Measurements from ENCODE around the gene BABAM1. TPM values are rescaled to one million over a fixed set of nuclear protein-coding genes. Genes with fewer than 3 reads are reported as not detected.
A peak's percentile ranks its signal among the peaks of the same experiment; 100 is the strongest.

Gene BABAM1
- total RNA-seq (2021) (139 to 147 TPM (median 146 TPM) in 3 replicates), Bru-seq, nascent RNA (percentile 84 among the genes with signal in this experiment)
- long read RNA-seq, experiment 1, transcript BABAM1-208 (9 exons, 1,470 nt) = major isoform, 215 of 385 reads
- long read RNA-seq, experiment 1, transcript BABAM1-202 (6 exons, 930 nt) = minor isoform, 8 of 385 reads
- long read RNA-seq, experiment 1, transcript BABAM1-201 (9 exons, 1,472 nt) = minor isoform, 84 of 385 reads
- long read RNA-seq, experiment 1, transcript BABAM1-213 (9 exons, 1,366 nt) = minor isoform, 8 of 385 reads
- long read RNA-seq, experiment 1, partial matches to known transcripts = 26 of 385 reads
- long read RNA-seq, experiment 1, other reads (novel, unspliced or antisense) = 39 of 385 reads
- long read RNA-seq, experiment 2, transcript BABAM1-208 (9 exons, 1,470 nt) = major isoform, 43 of 146 reads
- long read RNA-seq, experiment 2, transcript BABAM1-209 (3 exons, 424 nt) = minor isoform, 5 of 146 reads
- long read RNA-seq, experiment 2, transcript BABAM1-201 (9 exons, 1,472 nt) = minor isoform, 20 of 146 reads
- long read RNA-seq, experiment 2, partial matches to known transcripts = 29 of 146 reads
- long read RNA-seq, experiment 2, other reads (novel, unspliced or antisense) = 42 of 146 reads
- long read RNA-seq, experiment 3, transcript BABAM1-213 (9 exons, 1,366 nt) = minor isoform, 14 of 473 reads
- long read RNA-seq, experiment 3, transcript BABAM1-201 (9 exons, 1,472 nt) = minor isoform, 72 of 473 reads
- long read RNA-seq, experiment 3, transcript BABAM1-202 (6 exons, 930 nt) = minor isoform, 19 of 473 reads
- long read RNA-seq, experiment 3, transcript BABAM1-208 (9 exons, 1,470 nt) = major isoform, 309 of 473 reads
- long read RNA-seq, experiment 3, partial matches to known transcripts = 6 of 473 reads
- long read RNA-seq, experiment 3, other reads (novel, unspliced or antisense) = 50 of 473 reads

GRCh38 chr19:17266975-17267788 lies at the start of gene BABAM1:
Gene BABAM1 (plus strand): TSS chr19:17267443. CDS start chr19:17268807, 1,364 bp downstream.
- CTCF ChIA-PET = interaction anchor here (0.6 to 3.0 kb wide), 16 partner anchors 10 to 495 kb away, joined by 3 to 11 read pairs (median 4); partner anchors contain the start of genes ANKLE1, DDA1, MRPL34 and USE1
- peaks cover 20% of the 10 kb centered on the region for H3K4me1 Mint-ChIP-seq
- H3K9me3 Mint-ChIP-seq = no peaks in the 10 kb centered on the region; the same call in 1 of the 2 replicates
- peaks cover 17% of the 10 kb centered on the region for H3K36me3 Mint-ChIP-seq
- peak within 1 kb of the TSS; percentile 92 for H3K27ac Mint-ChIP-seq
- POLR2A ChIA-PET = interaction anchor here (0.6 to 3.9 kb wide), 12 partner anchors 14 to 178 kb away, joined by 3 to 13 read pairs (median 4); partner anchors contain the start of genes ANKLE1, DDA1 and USE1
- peak within 1 kb of the TSS; percentile 96 for H3K4me3 Mint-ChIP-seq
- DNase-seq (ENCODE audit: low spot score) (peak; percentile 96), ATAC-seq (peak; percentile 95)
- no peaks in the 10 kb centered on the region for H3K27me3 Mint-ChIP-seq (ENCODE audit: low read depth)
- TF ChIP-seq TP53 (CRISPR knock-in tag; IDR thresholded peaks at IDR 0.05) (no peak), TEAD1 (CRISPR knock-in tag; IDR thresholded peaks at IDR 0.05) (no peak), ZNF671 (CRISPR knock-in tag; IDR thresholded peaks at IDR 0.05) (no peak), HMGXB4 (CRISPR knock-in tag; IDR thresholded peaks at IDR 0.05) (no peak), ZNF396 (CRISPR knock-in tag; IDR thresholded peaks at IDR 0.05; ENCODE audit: borderline replicate concordance) (no peak), ZNF425 (CRISPR knock-in tag; conservative IDR thresholded peaks at IDR 0.05) (no peak), EMX1 (CRISPR knock-in tag; IDR thresholded peaks at IDR 0.05) (no peak), ZNF512 (CRISPR knock-in tag; IDR thresholded peaks at IDR 0.05; ENCODE audit: borderline replicate concordance) (no peak), ZMAT4 (CRISPR knock-in tag; IDR thresholded peaks at IDR 0.05) (no peak), ZNF121 (CRISPR knock-in tag; IDR thresholded peaks at IDR 0.05) (no peak), CREB1 (CRISPR knock-in tag; IDR thresholded peaks at IDR 0.05) (no peak), ATF6 (CRISPR knock-in tag; IDR thresholded peaks at IDR 0.05) (no peak), TEAD4 (CRISPR knock-in tag; IDR thresholded peaks at IDR 0.05) (no peak), ZNF281 (CRISPR knock-in tag; IDR thresholded peaks at IDR 0.05) (no peak), NR1H2 (CRISPR knock-in tag; IDR thresholded peaks at IDR 0.05) (no peak), RORB (CRISPR knock-in tag; IDR thresholded peaks at IDR 0.05) (no peak), NFYB (CRISPR knock-in tag; conservative IDR thresholded peaks at IDR 0.05; ENCODE audit: low read depth) (peak; percentile 84), ERG (CRISPR knock-in tag; IDR thresholded peaks at IDR 0.05) (no peak), ZBTB21 (CRISPR knock-in tag; IDR thresholded peaks at IDR 0.05; ENCODE audit: borderline replicate concordance) (no peak), MYBL2 (CRISPR knock-in tag; IDR thresholded peaks at IDR 0.05) (no peak), CREM (CRISPR knock-in tag; IDR thresholded peaks at IDR 0.05) (no peak), NR3C1 (CRISPR knock-in tag; conservative IDR thresholded peaks at IDR 0.05; ENCODE audit: low read depth) (no peak)

Data from WTC11 (cell line).